HCT116 (cell line): ENCODE data around the gene CRACDL. TPM values are rescaled to one million over a fixed set of nuclear protein-coding genes. Genes with fewer than 3 reads are reported as not detected.

Source experiments
- ATAC-seq: fragments of 200-7000 bp; cut with Tn5 transposase; 2 replicates; pipeline ENCODE4 v1.9.1; 2020; ENCODE audit warnings: mild to moderate bottlenecking, moderate library complexity
- BruUV-seq: library from RNA; stranded (reverse); fragments of 400-500 nt; replicated peaks from 2 replicates; lab custom pipeline; 2021; lab: Mats Ljungman, UMichigan
- CTCF ChIA-PET: fragments of 300-600 bp; sonication (Branson Sonifier 250); formaldehyde crosslinking; loops from one replicate; lab custom pipeline; 2021; ENCODE audit warnings: antibody characterized with exemption; lab: Charles Lee
- POLR2A ChIA-PET: fragments of 300-600, 350-600 bp; sonication (Branson Sonifier 250); formaldehyde crosslinking; loops from one replicate; lab custom pipeline; 2021; ENCODE audit warnings: antibody characterized with exemption; lab: Charles Lee
- RAD21 ChIA-PET, 2 experiments: fragments of 300-600 bp; sonication (Branson Sonifier 250); formaldehyde crosslinking; loops; one replicate each; lab custom pipeline; 2023; ENCODE audit warnings: low total read pairs in 2 of 2; ENCODE audit not compliant: uncharacterized antibody in 2 of 2, unreplicated experiment in 2 of 2, low non-redundant PET in 1 of 2; lab: Charles Lee
- DNase-seq: peaks from one replicate; pipeline ENCODE4 v3.0.0-alpha.2; 2010; ENCODE audit warnings: low read depth, low spot score
- H2AFZ ChIP-seq: fragments of 200-600 bp; shearing (Covaris generic), sonication (generic); 2 replicates; pipeline ENCODE4 v1.6.1; 2017; ENCODE audit warnings: low read depth, mixed run types, mixed read lengths, antibody characterized with exemption, low read length; ENCODE audit not compliant: poor library complexity, severe bottlenecking
- H3K27ac ChIP-seq: 2 replicates; pipeline ENCODE4 v1.5.1; 2012; ENCODE audit warnings: low read depth, low read length
- H3K27me3 ChIP-seq: fragments of 200-600 bp; sonication (generic); 2 replicates; pipeline ENCODE4 v1.6.1; 2016; ENCODE audit warnings: mixed run types, low read length, mixed read lengths; ENCODE audit not compliant: insufficient read depth
- H3K36me3 ChIP-seq, 2 experiments: fragments of 200-500 bp in 1 of 2; fragments of 200-600 bp in 1 of 2; sonication (Bioruptor generic) in 1 of 2; sonication (generic) in 1 of 2; 2 replicates each; pipeline versions ENCODE4 v1.5.1 to v1.6.1; 2014 to 2016; ENCODE audit warnings: low read length in 2 of 2, inconsistent platforms in 1 of 2, mixed read lengths in 1 of 2, mixed run types in 1 of 2; ENCODE audit not compliant: insufficient read depth in 2 of 2, control insufficient read depth in 1 of 2
- H3K4me1 ChIP-seq, 2 experiments: fragments of 200-600 bp in 1 of 2; sonication (generic) in 1 of 2; 2 replicates each; pipeline versions ENCODE4 v1.5.1 to v1.6.1; 2012 to 2017; ENCODE audit warnings: low read length in 2 of 2, inconsistent platforms in 1 of 2, mild to moderate bottlenecking in 1 of 2, mixed read lengths in 1 of 2, mixed run types in 1 of 2, moderate library complexity in 1 of 2; ENCODE audit not compliant: insufficient read depth in 2 of 2, control insufficient read depth in 1 of 2
- H3K4me2 ChIP-seq: fragments of 200-600 bp; sonication (generic); 2 replicates; pipeline ENCODE4 v1.6.1; 2017; ENCODE audit warnings: mixed run types, low read length, mixed read lengths
- H3K4me3 ChIP-seq, 2 experiments: fragments of 200-600 bp in 1 of 2; sonication (generic) in 1 of 2; replicated peaks in 1 of 2; 2 replicates each; pipeline ENCODE4 v1.5.1; 2011 to 2016; ENCODE audit warnings: low read length in 2 of 2, control low read depth in 1 of 2, low read depth in 1 of 2, mild to moderate bottlenecking in 1 of 2, mixed read lengths in 1 of 2, mixed run types in 1 of 2
- H3K79me2 ChIP-seq: fragments of 200-600 bp; sonication (generic); 2 replicates; pipeline ENCODE4 v1.6.1; 2017; ENCODE audit warnings: mild to moderate bottlenecking, mixed run types, low read length, moderate library complexity, mixed read lengths; ENCODE audit not compliant: insufficient read depth
- H3K9ac ChIP-seq: fragments of 200-600 bp; sonication (generic); 2 replicates; pipeline ENCODE4 v1.6.1; 2016; ENCODE audit warnings: low read length, mixed read lengths
- H3K9me2 ChIP-seq: fragments of 200-600 bp; sonication (generic), shearing (Covaris generic); 2 replicates; pipeline ENCODE4 v1.6.1; 2017; ENCODE audit warnings: mixed run types, mild to moderate bottlenecking, moderate library complexity; ENCODE audit not compliant: insufficient read depth
- H3K9me3 ChIP-seq, 2 experiments: fragments of 200-500 bp in 1 of 2; fragments of 200-600 bp in 1 of 2; sonication (Bioruptor generic) in 1 of 2; sonication (generic) in 1 of 2; 2 replicates each; pipeline ENCODE4 v1.6.1; 2014 to 2017; ENCODE audit warnings: low read length in 2 of 2, mixed read lengths in 2 of 2, inconsistent platforms in 1 of 2, low read depth in 1 of 2, mild to moderate bottlenecking in 1 of 2, mixed run types in 1 of 2, moderate library complexity in 1 of 2; ENCODE audit not compliant: control insufficient read depth in 1 of 2, insufficient read depth in 1 of 2
- H4K20me1 ChIP-seq: fragments of 200-600 bp; sonication (generic), shearing (Covaris generic); 2 replicates; pipeline ENCODE4 v1.6.1; 2017; ENCODE audit warnings: mixed run types, mild to moderate bottlenecking, moderate library complexity; ENCODE audit not compliant: insufficient read depth
- ATF3 ChIP-seq: IDR thresholded peaks from 2 replicates; pipeline ENCODE4 v1.6.1; 2012
- CEBPB ChIP-seq: IDR thresholded peaks from 2 replicates; pipeline ENCODE4 v1.6.1; 2012; ENCODE audit warnings: low read depth
- CTCF ChIP-seq, 3 experiments: fragments of 200-600 bp in 1 of 3; sonication (generic) in 1 of 3; IDR thresholded peaks in 2 of 3; conservative IDR thresholded peaks in 1 of 3; 2 replicates each; pipeline ENCODE4 v1.5.1; 2012 to 2017; ENCODE audit warnings: low read depth in 2 of 3, low read length in 2 of 3, antibody characterized with exemption in 1 of 3, borderline replicate concordance in 1 of 3, control low read depth in 1 of 3, mild to moderate bottlenecking in 1 of 3, mixed read lengths in 1 of 3, mixed run types in 1 of 3, moderate library complexity in 1 of 3; ENCODE audit not compliant: insufficient read depth in 1 of 3
- POLR2A ChIP-seq: IDR thresholded peaks from 2 replicates; pipeline ENCODE4 v1.7.0; 2011; ENCODE audit warnings: borderline replicate concordance; ENCODE audit not compliant: insufficient read depth, insufficient read length; ENCODE audit errors: extremely low read depth
- POLR2AphosphoS5 ChIP-seq: IDR thresholded peaks from 2 replicates; pipeline ENCODE4 v1.6.1; 2011; ENCODE audit warnings: mild to moderate bottlenecking, low read depth, low read length, moderate library complexity
- SIN3A ChIP-seq: IDR thresholded peaks from 2 replicates; pipeline ENCODE4 v1.6.1; 2012; ENCODE audit warnings: low read depth
- SP1 ChIP-seq: IDR thresholded peaks from 2 replicates; pipeline ENCODE4 v1.6.1; 2012; ENCODE audit warnings: low read depth
- SRF ChIP-seq: IDR thresholded peaks from 2 replicates; pipeline ENCODE4 v1.6.1; 2012; ENCODE audit warnings: low read depth
- YY1 ChIP-seq: IDR thresholded peaks from 2 replicates; pipeline ENCODE4 v1.6.1; 2011; ENCODE audit warnings: low read length, low read depth, moderate library complexity, mild to moderate bottlenecking; ENCODE audit not compliant: insufficient replicate concordance; ENCODE audit errors: extremely low read depth
- ZFX ChIP-seq: fragments of 450-650 bp; IDR thresholded peaks from 2 replicates; pipeline ENCODE4 v1.6.1; 2017
- ZNF274 ChIP-seq: fragments of 200-500 bp; sonication (Bioruptor generic); IDR thresholded peaks from 2 replicates; pipeline ENCODE4 v1.6.1; 2014; ENCODE audit warnings: mild to moderate bottlenecking, low read depth, low read length, inconsistent platforms
- intact Hi-C: fragments of 100-400 bp; cut with micrococcal nuclease; formaldehyde crosslinking; loops from 2 replicates; pipeline ENCODE4 v1.10.0; 2022
- total RNA-seq: library from RNA; stranded (reverse); gene quantifications from one replicate; pipeline ENCODE4 v1.2.1, GENCODE V29; 2021; ENCODE audit not compliant: unreplicated experiment

The CRACDL gene
- total RNA-seq, 1 experiment from 2014 or later, result 1.1 TPM

- H3K9ac ChIP-seq, result no peak overlapping the region
- no peak overlapping the region for H3K4me2 ChIP-seq
- H3K4me1 ChIP-seq, result no peaks in the 10 kb centered on the region
- H3K9me2 ChIP-seq, result no peaks in the 10 kb centered on the region
- no peak overlapping the region for H3K4me3 ChIP-seq
- intact Hi-C loops, result no loop called here
- H3K27ac ChIP-seq, result no peak overlapping the region
- no peaks in the 10 kb centered on the region for H3K36me3 ChIP-seq
- H3K79me2 ChIP-seq, result no peaks in the 10 kb centered on the region
- POLR2A ChIA-PET, result no interaction called here
- H2AFZ ChIP-seq, result no peak overlapping the region
- no TSS peak for BruUV-seq
- TF ChIP-seq SIN3A (no peak), CEBPB (no peak), ATF3 (no peak), CTCF (IDR thresholded peaks at IDR 0.05 in 2 of 3, conservative IDR thresholded peaks at IDR 0.05 in 1 of 3; ENCODE audit: borderline replicate concordance in 1 of 3, insufficient read depth in 1 of 3, low read depth in 2 of 3, low read length in 2 of 3) (no peak), SP1 (no peak), POLR2A (no peak), ZNF274 (no peak), POLR2AphosphoS5 (no peak), YY1 (no peak), SRF (no peak), ZFX (no peak)
- TF ChIP-seq, all 23 proteins: peak for 0
- ATAC-seq, result no peak
- no peaks in the 10 kb centered on the region for H3K27me3 ChIP-seq
- no peaks in the 10 kb centered on the region for H4K20me1 ChIP-seq
- no peak for DNase-seq
- no peaks in the 10 kb centered on the region for H3K9me3 ChIP-seq
- RAD21 ChIA-PET, result no interaction called here
- CTCF ChIA-PET, result no interaction called here
Measured at GRCh38 chr2:98892871-98893270, 43.2 kb downstream of the CRACDL start.
